GM15510 (cell line): ENCODE data around the gene MFAP3.

Source experiments
- POLR2A ChIP-seq: IDR thresholded peaks from 3 replicates; pipeline ENCODE4 v1.6.1; 2011; ENCODE audit warnings: borderline replicate concordance; ENCODE audit not compliant: insufficient read length; ENCODE audit errors: extremely low read depth

Gene MFAP3

GRCh38 chr5:154077696-154078095, 38.9 kb downstream of the MFAP3 start:
- TF ChIP-seq POLR2A: no peak

GRCh38 chr5:154078272-154078671, 39.5 kb downstream of the MFAP3 start:
- no peak for TF ChIP-seq POLR2A

GRCh38 chr5:154081246-154081645, 42.5 kb downstream of the MFAP3 start:
- TF ChIP-seq POLR2A: no peak

- TF ChIP-seq POLR2A: no peak
Measured at GRCh38 chr5:154084062-154084639, 45.4 kb downstream of the MFAP3 start.

GRCh38 chr5:154086146-154086545, 47.4 kb downstream of the MFAP3 start:
- TF ChIP-seq POLR2A: no peak

- TF ChIP-seq POLR2A: no peak
Measured at GRCh38 chr5:154086641-154087040, 47.9 kb downstream of the MFAP3 start.

GRCh38 chr5:154087260-154087659, 48.5 kb downstream of the MFAP3 start:
- no peak for TF ChIP-seq POLR2A

- no peak for TF ChIP-seq POLR2A
Measured at GRCh38 chr5:154088801-154089200, 50.0 kb downstream of the MFAP3 start.

GRCh38 chr5:154090656-154091055, 51.9 kb downstream of the MFAP3 start:
- no peak for TF ChIP-seq POLR2A

GRCh38 chr5:154092356-154093141, 53.8 kb downstream of the MFAP3 start:
- no peak for TF ChIP-seq POLR2A

- no peak for TF ChIP-seq POLR2A
Measured at GRCh38 chr5:154093142-154093532, 54.4 kb downstream of the MFAP3 start.

GRCh38 chr5:154095904-154096303, 57.1 kb downstream of the MFAP3 start:
- TF ChIP-seq POLR2A: no peak

- TF ChIP-seq POLR2A: no peak
Measured at GRCh38 chr5:154097031-154097430, 58.3 kb downstream of the MFAP3 start.

- TF ChIP-seq POLR2A: no peak
Measured at GRCh38 chr5:154098465-154098864, 59.7 kb downstream of the MFAP3 start.

- no peak for TF ChIP-seq POLR2A
Measured at GRCh38 chr5:154101184-154101583, 62.4 kb downstream of the MFAP3 start.

- no peak for TF ChIP-seq POLR2A
Measured at GRCh38 chr5:154103233-154103632, 64.5 kb downstream of the MFAP3 start.
